HEK293 (cell line): ENCODE results near the gene CAMK1G.

Source experiments
- CTCF ChIA-PET: fragments of 350-600 bp; formaldehyde crosslinking; extraction: SDS; loops from one replicate; lab custom pipeline; 2021; ENCODE audit warnings: antibody characterized with exemption; lab: Yijun Ruan, JAX
- POLR2A ChIA-PET: fragments of 300-600 bp; formaldehyde crosslinking; extraction: SDS; loops from one replicate; lab custom pipeline; 2020; ENCODE audit warnings: antibody characterized with exemption, inconsistent platforms; lab: Yijun Ruan, JAX
- H3K27ac ChIP-seq: fragments of 200-500 bp; sonication (Bioruptor generic); 2 replicates; pipeline ENCODE4 v1.5.1; 2014; ENCODE audit warnings: low read depth, low read length, control low read depth, inconsistent platforms; ENCODE audit errors: extremely low read depth
- H3K36me3 ChIP-seq, 2 experiments: fragments of 200-500 bp in 1 of 2; sonication (Bioruptor generic) in 1 of 2; 1 replicate in 1 of 2; 2 replicates in 1 of 2; pipeline ENCODE4 v1.5.1; 2014 to 2017; ENCODE audit warnings: inconsistent platforms in 2 of 2, low read length in 2 of 2; ENCODE audit not compliant: control insufficient read depth in 2 of 2, insufficient read depth in 1 of 2
- H3K4me1 ChIP-seq: fragments of 200-500 bp; sonication (Bioruptor generic); 2 replicates; pipeline ENCODE4 v1.5.1; 2014; ENCODE audit warnings: mild to moderate bottlenecking, low read length, inconsistent platforms; ENCODE audit not compliant: control insufficient read depth, insufficient read depth
- H3K4me3 ChIP-seq: 2 replicates; pipeline ENCODE4 v1.5.1; 2011; ENCODE audit warnings: low read depth, mild to moderate bottlenecking, control low read depth, low read length, moderate library complexity
- H3K9me3 ChIP-seq: fragments of 200-500 bp; sonication (Bioruptor generic); 2 replicates; pipeline ENCODE4 v1.5.1; 2014; ENCODE audit warnings: low read depth, low read length, inconsistent platforms; ENCODE audit not compliant: control insufficient read depth, insufficient read depth
- AEBP2 ChIP-seq: fragments of 450-650 bp; formaldehyde crosslinking; IDR thresholded peaks from 2 replicates; pipeline ENCODE4 v1.5.1; 2016; ENCODE audit warnings: missing biosample characterization, missing genetic modification characterization, borderline replicate concordance
- INSM2 ChIP-seq: fragments of 450-650 bp; formaldehyde crosslinking; IDR thresholded peaks from 2 replicates; pipeline ENCODE4 v1.5.1; 2016; ENCODE audit warnings: missing biosample characterization, missing genetic modification characterization
- KLF17 ChIP-seq: fragments of 450-650 bp; formaldehyde crosslinking; IDR thresholded peaks from 2 replicates; pipeline ENCODE4 v1.5.1; 2016; ENCODE audit warnings: missing biosample characterization, missing genetic modification characterization
- PRDM2 ChIP-seq: fragments of 450-650 bp; formaldehyde crosslinking; IDR thresholded peaks from 2 replicates; pipeline ENCODE4 v1.5.1; 2016; ENCODE audit warnings: missing biosample characterization, missing genetic modification characterization, borderline replicate concordance
- PRDM6 ChIP-seq: fragments of 450-650 bp; formaldehyde crosslinking; IDR thresholded peaks from 2 replicates; pipeline ENCODE4 v1.5.1; 2017; ENCODE audit warnings: missing biosample characterization, missing genetic modification characterization
- ZBTB21 ChIP-seq: fragments of 450-650 bp; formaldehyde crosslinking; IDR thresholded peaks from 2 replicates; pipeline ENCODE4 v1.5.1; 2017; ENCODE audit warnings: missing biosample characterization, missing genetic modification characterization
- ZBTB6 ChIP-seq: fragments of 450-650 bp; formaldehyde crosslinking; IDR thresholded peaks from 2 replicates; pipeline ENCODE4 v1.5.1; 2017; ENCODE audit warnings: missing biosample characterization, missing genetic modification characterization
- ZNF155 ChIP-seq: fragments of 450-650 bp; formaldehyde crosslinking; IDR thresholded peaks from 2 replicates; pipeline ENCODE4 v1.5.1; 2016; ENCODE audit warnings: missing biosample characterization, missing genetic modification characterization
- ZNF202 ChIP-seq: fragments of 450-650 bp; formaldehyde crosslinking; IDR thresholded peaks from 2 replicates; pipeline ENCODE4 v1.5.1; 2016; ENCODE audit warnings: missing biosample characterization, missing genetic modification characterization, borderline replicate concordance
- ZNF341 ChIP-seq: fragments of 450-650 bp; formaldehyde crosslinking; IDR thresholded peaks from 2 replicates; pipeline ENCODE4; 2016; ENCODE audit warnings: low read depth, missing biosample characterization, missing genetic modification characterization
- ZNF473 ChIP-seq: fragments of 450-650 bp; formaldehyde crosslinking; IDR thresholded peaks from 2 replicates; pipeline ENCODE4 v1.5.1; 2017; ENCODE audit warnings: missing biosample characterization, missing genetic modification characterization
- ZNF488 ChIP-seq: fragments of 450-650 bp; formaldehyde crosslinking; IDR thresholded peaks from 2 replicates; pipeline ENCODE4 v1.5.1; 2016; ENCODE audit warnings: missing biosample characterization, missing genetic modification characterization
- ZNF513 ChIP-seq: fragments of 450-650 bp; IDR thresholded peaks from 2 replicates; pipeline ENCODE4 v1.5.1; 2018; ENCODE audit warnings: missing biosample characterization, missing genetic modification characterization
- ZNF529 ChIP-seq: fragments of 450-650 bp; formaldehyde crosslinking; IDR thresholded peaks from 2 replicates; pipeline ENCODE4 v1.5.1; 2017; ENCODE audit warnings: missing genetic modification characterization, missing biosample characterization; ENCODE audit not compliant: insufficient replicate concordance
- ZNF530 ChIP-seq: fragments of 450-650 bp; formaldehyde crosslinking; IDR thresholded peaks from 2 replicates; pipeline ENCODE4 v1.5.1; 2016; ENCODE audit warnings: low read depth, missing biosample characterization, missing genetic modification characterization
- ZNF585B ChIP-seq: fragments of 450-650 bp; formaldehyde crosslinking; IDR thresholded peaks from 2 replicates; pipeline ENCODE4 v1.5.1; 2016; ENCODE audit warnings: missing biosample characterization, missing genetic modification characterization
- ZNF768 ChIP-seq: fragments of 450-650 bp; formaldehyde crosslinking; IDR thresholded peaks from 2 replicates; pipeline ENCODE4 v1.5.1; 2018; ENCODE audit warnings: missing biosample characterization, mild to moderate bottlenecking, missing genetic modification characterization

The CAMK1G gene

GRCh38 chr1:209613400-209614150 is 30.1 kb downstream of the CAMK1G start:
- TF ChIP-seq ZBTB6 (tag by site-specific recombination), result no peak
- TF ChIP-seq AEBP2 (tag by site-specific recombination), result no peak
- no peak for TF ChIP-seq ZNF529
- no peak for TF ChIP-seq ZNF513 (tag by site-specific recombination)
- no peak for TF ChIP-seq KLF17 (tag by site-specific recombination)
- TF ChIP-seq ZNF155 (tag by site-specific recombination), result no peak
- CTCF ChIA-PET, result interaction anchor here (0.7 to 1.0 kb wide), 4 partner anchors 14 to 47 kb away, joined by 3 to 4 read pairs (median 4); no protein-coding TSS in a partner anchor
- Histone ChIP-seq H3K4me1 (no peaks in the 10 kb centered on the region), H3K27ac (no peak overlapping the region), H3K9me3 (no peaks in the 10 kb centered on the region), H3K36me3 (no peaks in the 10 kb centered on the region), H3K4me3 (no peak overlapping the region)
- POLR2A ChIA-PET, result no interaction called here

- CTCF ChIA-PET, result interaction anchor here (0.9 to 1.0 kb wide), 2 partner anchors 39 to 44 kb away, joined by 3 to 4 read pairs; no protein-coding TSS in a partner anchor
- TF ChIP-seq ZNF473 (tag by site-specific recombination) (no peak), ZBTB21 (tag by site-specific recombination) (no peak), ZNF488 (tag by site-specific recombination) (no peak), PRDM6 (tag by site-specific recombination) (no peak), ZNF530 (no peak), PRDM2 (no peak), ZNF768 (no peak), INSM2 (tag by site-specific recombination) (no peak), ZNF202 (no peak), ZNF341 (no peak), ZNF585B (tag by site-specific recombination) (no peak)
- H3K36me3 ChIP-seq, result no peaks in the 10 kb centered on the region
These were observed 30.6 kb downstream of the CAMK1G start for GRCh38 chr1:209614151-209614420.

More at GRCh38 chr1:209614151-209614420, 30.6 kb downstream of the CAMK1G start:
- H3K27ac ChIP-seq, result no peak overlapping the region
- POLR2A ChIA-PET, result no interaction called here
- H3K9me3 ChIP-seq, result no peaks in the 10 kb centered on the region
- H3K4me3 ChIP-seq, result no peak overlapping the region
- no peaks in the 10 kb centered on the region for H3K4me1 ChIP-seq
